Measurements from ENCODE around the gene SHC4. TPM values are rescaled to one million over a fixed set of nuclear protein-coding genes. Genes with fewer than 3 reads are reported as not detected.

The SHC4 gene
- total RNA-seq, 4 donors from 2014 or later: 1.8 to 2.3 (median 2.1) TPM

- 89% methylated on average over 1 of the region's 1 CpG for WGBS
- DNase-seq (ENCODE audit: extremely low spot score): no peak
- H3K36me3 ChIP-seq: peaks cover 0 to 1% (median 0%) of the 10 kb centered on the region in 4 donors
- no peaks in the 10 kb centered on the region for H3K27me3 ChIP-seq
- H3K4me3 ChIP-seq: no peak overlapping the region
- peak overlapping the region in 1 of 4 donors; percentile 2 for H3K27ac ChIP-seq (replicated peaks in 1 of 4)
- H3K9me3 ChIP-seq: no peaks in the 10 kb centered on the region
- H3K4me1 ChIP-seq: peaks cover 0 to 32% (median 27%) of the 10 kb centered on the region in 4 donors
- TF ChIP-seq POLR2A (IDR thresholded peaks at IDR 0.05; ENCODE audit: low read depth): no peak
- no peak for TF ChIP-seq EP300 (IDR thresholded peaks at IDR 0.05)
- no peak for TF ChIP-seq CTCF (IDR thresholded peaks at IDR 0.05)
- no peak for TF ChIP-seq POLR2AphosphoS5 (IDR thresholded peaks at IDR 0.05)
- intact Hi-C loops (cut with DNase I): no loop called here
Measured at GRCh38 chr15:48798319-48798718, 165.4 kb downstream of the SHC4 start.

GRCh38 chr15:48796930-48797329 lies 166.8 kb downstream of the SHC4 start:
- WGBS: 64% methylated on average over 3 of the region's 3 CpGs
- DNase-seq (ENCODE audit: extremely low spot score): no peak
- peaks cover 0 to 10% (median 0%) of the 10 kb centered on the region in 4 donors for H3K36me3 ChIP-seq

GRCh38 chr15:48796521-48796920 lies 167.2 kb downstream of the SHC4 start:
- peaks cover 0 to 10% (median 0%) of the 10 kb centered on the region in 4 donors for H3K36me3 ChIP-seq
- H3K9me3 ChIP-seq: no peaks in the 10 kb centered on the region
- H3K27me3 ChIP-seq: no peaks in the 10 kb centered on the region
- peak overlapping the region; percentile 10 to 41 (median 32) for H3K27ac ChIP-seq (replicated peaks in 1 of 4)
- intact Hi-C loops (cut with DNase I): no loop called here
- WGBS: 84% methylated on average over 3 of the region's 3 CpGs
- no peak for DNase-seq (ENCODE audit: extremely low spot score)
- no peak overlapping the region for H3K4me3 ChIP-seq
- peaks cover 0 to 32% (median 25%) of the 10 kb centered on the region in 4 donors for H3K4me1 ChIP-seq
- TF ChIP-seq POLR2A (IDR thresholded peaks at IDR 0.05; ENCODE audit: low read depth) (no peak), CTCF (IDR thresholded peaks at IDR 0.05) (no peak)

More at GRCh38 chr15:48796930-48797329, 166.8 kb downstream of the SHC4 start:
- Histone ChIP-seq H3K27ac (replicated peaks in 1 of 4) (peak overlapping the region; percentile 10 to 41 (median 32)), H3K9me3 (no peaks in the 10 kb centered on the region), H3K4me3 (no peak overlapping the region), H3K27me3 (no peaks in the 10 kb centered on the region), H3K4me1 (peaks cover 0 to 32% (median 25%) of the 10 kb centered on the region in 4 donors)
- intact Hi-C loops (cut with DNase I): no loop called here
- TF ChIP-seq EP300 (IDR thresholded peaks at IDR 0.05) (no peak), CTCF (IDR thresholded peaks at IDR 0.05) (no peak), POLR2AphosphoS5 (IDR thresholded peaks at IDR 0.05) (no peak), POLR2A (IDR thresholded peaks at IDR 0.05; ENCODE audit: low read depth) (no peak)

GRCh38 chr15:48795901-48796300 lies 167.8 kb downstream of the SHC4 start:
- Histone ChIP-seq H3K27me3 (no peaks in the 10 kb centered on the region), H3K27ac (replicated peaks in 1 of 4) (no peak overlapping the region), H3K36me3 (peaks cover 0 to 10% (median 0%) of the 10 kb centered on the region in 4 donors), H3K9me3 (no peaks in the 10 kb centered on the region), H3K4me3 (no peak overlapping the region), H3K4me1 (peaks cover 0 to 32% (median 25%) of the 10 kb centered on the region in 4 donors)
- DNase-seq (ENCODE audit: extremely low spot score): no peak
- TF ChIP-seq POLR2A (IDR thresholded peaks at IDR 0.05; ENCODE audit: low read depth) (no peak), EP300 (IDR thresholded peaks at IDR 0.05) (no peak), POLR2AphosphoS5 (IDR thresholded peaks at IDR 0.05) (no peak), CTCF (IDR thresholded peaks at IDR 0.05) (no peak)
- intact Hi-C loops (cut with DNase I): no loop called here
- WGBS: 90% methylated on average over 3 of the region's 3 CpGs

- Histone ChIP-seq H3K27ac (replicated peaks in 1 of 4) (peak overlapping the region in 3 of 4 donors; percentile 20 to 25 (median 20)), H3K4me1 (peaks cover 0 to 26% (median 22%) of the 10 kb centered on the region in 4 donors), H3K27me3 (no peaks in the 10 kb centered on the region), H3K4me3 (peak overlapping the region in 1 of 4 donors; percentile 1), H3K9me3 (no peaks in the 10 kb centered on the region), H3K36me3 (peaks cover 0 to 10% (median 0%) of the 10 kb centered on the region in 4 donors)
- intact Hi-C loops (cut with DNase I): no loop called here
- DNase-seq (ENCODE audit: extremely low spot score): no peak
- 85% methylated on average over 2 of the region's 2 CpGs for WGBS
- no peak for TF ChIP-seq POLR2AphosphoS5 (IDR thresholded peaks at IDR 0.05)
- no peak for TF ChIP-seq EP300 (IDR thresholded peaks at IDR 0.05)
- TF ChIP-seq CTCF (IDR thresholded peaks at IDR 0.05): no peak
- no peak for TF ChIP-seq POLR2A (IDR thresholded peaks at IDR 0.05; ENCODE audit: low read depth)
Measured at GRCh38 chr15:48794697-48795134, 169.0 kb downstream of the SHC4 start.

Measured in esophagus muscularis mucosa (tissue), 4 donors.